ENCODE measurements around the gene CST3.
"Not testable (repeated sequence)": the region's sequence is repeated elsewhere in the genome, so short reads cannot be mapped to it uniquely, and the experiment has no call there.

Gene CST3

DNA sequence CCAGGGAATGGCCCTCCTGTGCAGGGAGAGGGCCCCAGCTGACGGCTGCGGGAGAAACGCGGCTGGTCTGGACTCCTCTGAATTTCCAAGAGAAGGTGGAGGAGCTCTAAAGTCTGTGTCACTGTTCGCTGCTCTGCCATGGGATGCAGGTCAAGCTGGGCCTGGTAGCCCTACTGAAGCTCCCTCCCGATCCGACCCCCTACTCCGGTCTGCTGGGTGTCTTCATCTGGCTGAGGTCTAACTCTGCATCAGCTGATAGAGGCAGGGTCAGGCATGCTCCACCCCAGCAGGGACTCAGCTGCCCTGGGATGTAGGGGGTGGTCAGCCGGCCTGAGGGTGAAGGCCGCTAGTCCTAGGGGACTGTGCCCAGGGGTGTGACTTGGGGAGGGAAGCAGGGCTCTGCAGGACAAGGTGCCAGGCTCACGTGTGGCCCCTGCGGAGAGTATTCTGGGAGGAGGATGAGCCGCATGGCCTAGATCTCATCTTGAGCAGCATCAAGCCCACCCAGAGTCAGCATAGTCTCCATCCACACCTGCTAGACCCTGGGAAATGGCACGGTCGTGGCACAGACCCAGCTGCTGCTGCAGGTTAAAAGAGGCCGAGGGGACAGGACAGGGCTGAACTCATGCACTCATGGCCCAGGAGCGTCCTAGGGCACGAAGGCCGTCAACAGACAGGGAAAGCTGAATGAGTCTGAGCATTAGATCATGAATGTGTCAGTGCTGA lies 1.4 kb downstream of the CST3 start:
- TF ChIP-seq, protein P1, sequence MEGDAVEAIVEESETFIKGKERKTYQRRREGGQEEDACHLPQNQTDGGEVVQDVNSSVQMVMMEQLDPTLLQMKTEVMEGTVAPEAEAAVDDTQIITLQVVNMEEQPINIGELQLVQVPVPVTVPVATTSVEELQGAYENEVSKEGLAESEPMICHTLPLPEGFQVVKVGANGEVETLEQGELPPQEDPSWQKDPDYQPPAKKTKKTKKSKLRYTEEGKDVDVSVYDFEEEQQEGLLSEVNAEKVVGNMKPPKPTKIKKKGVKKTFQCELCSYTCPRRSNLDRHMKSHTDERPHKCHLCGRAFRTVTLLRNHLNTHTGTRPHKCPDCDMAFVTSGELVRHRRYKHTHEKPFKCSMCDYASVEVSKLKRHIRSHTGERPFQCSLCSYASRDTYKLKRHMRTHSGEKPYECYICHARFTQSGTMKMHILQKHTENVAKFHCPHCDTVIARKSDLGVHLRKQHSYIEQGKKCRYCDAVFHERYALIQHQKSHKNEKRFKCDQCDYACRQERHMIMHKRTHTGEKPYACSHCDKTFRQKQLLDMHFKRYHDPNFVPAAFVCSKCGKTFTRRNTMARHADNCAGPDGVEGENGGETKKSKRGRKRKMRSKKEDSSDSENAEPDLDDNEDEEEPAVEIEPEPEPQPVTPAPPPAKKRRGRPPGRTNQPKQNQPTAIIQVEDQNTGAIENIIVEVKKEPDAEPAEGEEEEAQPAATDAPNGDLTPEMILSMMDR (IDR thresholded peaks at IDR 0.05; ENCODE audit: low read depth, low read length), result no peak
- H3K4me3 ChIP-seq (ENCODE audit: low read depth, low read length), result peak overlapping the region; percentile 87

DNA sequence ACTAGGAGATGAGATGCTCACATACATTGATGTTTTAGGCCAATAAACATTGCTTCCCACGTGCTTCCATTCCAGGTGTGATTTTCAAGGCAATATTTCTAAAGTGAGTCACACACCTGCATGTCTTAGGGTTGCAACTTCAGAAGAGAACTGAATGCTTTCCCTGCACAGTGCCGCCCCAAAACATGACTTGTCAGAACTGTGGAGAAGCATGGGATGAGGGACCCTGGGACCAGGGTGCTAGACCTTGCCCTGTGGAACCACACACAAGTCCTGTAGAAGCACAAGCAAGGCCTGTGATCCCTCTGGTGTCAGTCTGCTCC lies 2.0 kb downstream of the CST3 start:
- H3K4me3 ChIP-seq (ENCODE audit: low read depth, low read length), result not testable (repeated sequence)

DNA sequence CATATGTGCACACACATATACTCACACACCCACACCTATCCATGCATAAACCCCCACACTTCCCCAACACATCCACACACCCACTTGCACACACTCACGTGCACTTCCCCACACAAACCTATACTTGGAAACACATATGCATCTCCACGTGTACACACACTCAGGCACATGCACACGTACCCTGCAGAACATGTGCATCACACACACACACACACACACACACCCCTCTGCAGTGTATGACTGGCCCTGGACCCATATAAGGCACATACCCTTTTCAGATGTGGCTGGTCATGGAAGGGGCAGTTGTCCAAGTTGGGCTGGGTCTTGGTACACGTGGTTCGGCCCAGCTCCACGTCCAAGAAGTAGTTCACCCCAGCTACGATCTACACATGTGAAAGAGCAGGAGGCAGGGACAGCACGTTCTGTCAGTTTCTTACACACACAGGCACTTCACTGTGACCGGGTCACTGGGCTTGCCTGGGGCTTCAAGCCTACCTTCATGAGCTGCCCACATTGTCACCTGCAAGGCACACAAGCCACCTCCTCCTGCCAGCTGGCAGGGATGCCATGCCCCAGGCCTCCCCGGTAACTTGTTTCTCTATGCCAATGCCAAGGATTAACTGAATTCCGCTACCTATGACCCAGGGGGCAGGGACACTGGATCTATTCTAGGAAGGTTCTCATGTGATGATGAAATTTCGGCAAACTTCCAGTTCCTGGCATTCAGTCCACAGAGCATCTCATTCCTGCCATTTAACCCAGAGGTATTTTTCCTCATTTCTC lies 2.6 kb downstream of the CST3 start:
- TF ChIP-seq, protein P1 (IDR thresholded peaks at IDR 0.05; ENCODE audit: low read depth, low read length), result no peak
- H3K4me3 ChIP-seq (ENCODE audit: low read depth, low read length), result no peak overlapping the region

DNA sequence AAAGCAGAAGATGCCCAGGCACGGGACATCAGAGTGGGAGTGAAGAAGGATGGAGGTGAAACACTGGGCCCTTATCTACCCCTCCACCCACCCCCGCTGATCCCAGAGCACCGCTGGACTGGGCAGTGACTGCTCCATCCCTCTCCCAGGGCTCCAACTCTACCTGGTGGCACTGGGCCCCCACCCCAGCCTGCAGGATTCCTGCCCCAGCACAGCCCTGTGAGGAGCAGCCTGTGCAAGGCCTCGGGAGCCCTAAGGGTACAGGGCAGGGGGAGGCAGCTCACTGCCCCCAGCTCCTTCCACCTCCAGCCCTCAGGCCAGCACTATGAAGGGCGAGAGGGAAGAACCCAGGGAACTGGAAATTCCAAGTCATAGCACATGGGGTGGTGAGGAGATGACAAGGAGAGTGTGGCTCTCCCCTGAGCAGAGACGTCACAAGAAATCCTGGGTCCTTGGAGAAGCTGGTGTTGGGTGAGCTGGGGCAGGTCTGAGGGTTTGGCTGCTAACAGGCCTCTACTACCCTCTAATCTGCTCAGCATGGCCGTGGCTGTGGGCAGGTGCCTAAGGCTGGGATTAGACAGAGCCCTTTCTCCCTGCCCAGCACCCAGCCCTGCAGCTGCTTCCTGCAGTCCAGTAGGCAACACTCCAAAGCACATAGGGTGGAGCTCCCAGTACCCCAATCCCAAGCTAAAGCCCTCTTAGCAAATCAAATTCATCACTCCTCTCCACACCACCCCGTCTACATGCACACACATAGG lies 3.5 kb downstream of the CST3 start:
- no peak overlapping the region for H3K4me3 ChIP-seq (ENCODE audit: low read depth, low read length)
- TF ChIP-seq, protein P1 (IDR thresholded peaks at IDR 0.05; ENCODE audit: low read depth, low read length), result no peak

DNA sequence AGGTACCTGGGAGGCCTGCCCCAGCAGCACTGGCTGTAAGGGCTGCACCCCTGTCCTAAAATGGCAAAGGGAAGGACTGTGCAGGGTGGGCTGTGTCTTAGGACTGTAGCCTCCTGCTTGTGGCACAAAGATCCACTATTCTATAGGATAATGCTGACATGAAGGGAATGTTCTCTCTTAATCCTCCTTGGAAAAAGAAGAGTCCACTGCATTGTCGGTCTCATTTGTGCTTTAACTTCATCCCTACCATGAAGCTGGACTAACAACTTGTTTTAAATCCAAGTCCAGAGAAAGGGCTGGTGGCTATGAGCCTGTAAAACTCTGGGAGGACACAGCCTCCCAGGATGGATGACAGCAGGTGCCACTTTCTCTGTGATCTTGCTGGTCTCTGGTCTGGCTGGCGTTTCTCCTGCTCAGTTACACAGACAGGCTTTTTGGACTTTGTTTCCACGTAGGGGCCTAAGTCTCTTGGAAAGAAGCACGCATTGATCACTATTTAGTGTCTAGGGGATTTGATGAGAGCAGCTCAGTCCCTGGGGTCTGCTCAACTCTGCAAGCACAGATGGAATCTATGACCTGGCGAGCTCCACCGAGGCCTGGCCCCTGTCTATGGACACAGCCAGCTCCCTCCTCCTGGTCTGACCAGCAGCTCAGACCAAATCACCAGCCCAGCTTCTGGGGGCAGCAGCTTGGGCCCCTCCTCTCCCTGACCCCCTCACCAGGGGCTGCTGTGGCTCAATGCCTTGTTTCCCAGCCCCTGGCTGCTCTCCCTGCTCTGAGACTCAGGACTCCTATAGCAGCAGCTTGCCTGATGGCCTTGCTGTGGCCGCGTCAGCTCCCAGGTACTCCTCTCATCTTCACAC lies 4.8 kb downstream of the CST3 start:
- TF ChIP-seq, protein P1 (IDR thresholded peaks at IDR 0.05; ENCODE audit: low read depth, low read length), result no peak
- H3K4me3 ChIP-seq (ENCODE audit: low read depth, low read length), result no peak overlapping the region

DNA sequence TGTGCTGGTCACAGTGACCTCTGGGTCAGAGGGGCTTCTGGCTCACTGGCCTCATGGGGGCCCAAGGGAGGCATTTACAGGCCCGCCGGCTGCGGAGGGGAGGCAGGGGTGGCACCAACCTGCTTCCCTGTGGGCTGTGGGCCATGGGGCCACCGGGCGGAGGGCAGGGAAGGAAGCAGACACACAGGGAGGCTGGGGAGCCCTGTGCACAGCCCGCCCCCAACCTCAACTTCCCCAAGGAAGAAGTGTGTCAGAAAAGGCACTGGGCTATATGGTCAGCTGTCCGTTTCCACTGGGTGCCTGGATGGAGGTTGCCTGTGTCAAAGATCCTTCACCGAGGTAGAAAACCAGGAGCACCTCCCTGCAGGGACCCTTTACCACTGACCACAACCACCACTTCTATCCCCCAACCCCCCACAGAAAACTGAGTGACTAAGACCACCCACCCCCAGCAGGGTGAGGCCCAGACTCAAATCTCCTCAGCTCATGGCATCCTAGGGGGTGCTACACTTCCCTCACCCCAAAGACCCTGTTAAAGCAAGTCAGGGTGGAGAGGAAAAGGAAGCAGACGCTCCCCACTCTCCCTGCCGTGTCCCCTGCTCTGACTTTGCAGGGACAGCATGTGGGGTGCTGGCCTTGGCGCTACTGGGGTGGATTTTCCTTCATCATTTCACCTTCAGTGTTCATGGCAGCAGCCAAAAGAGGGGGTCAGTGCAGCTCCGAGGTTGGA lies 5.6 kb downstream of the CST3 start:
- TF ChIP-seq, protein P1 (IDR thresholded peaks at IDR 0.05; ENCODE audit: low read depth, low read length), result no peak
- no peak overlapping the region for H3K4me3 ChIP-seq (ENCODE audit: low read depth, low read length)
